NCI-H2081 treated with DMSO at 0.1 percent for 48 hours (cell line): ENCODE results near the gene ZNF273.
"Not testable (repeated sequence)": the region's sequence is repeated elsewhere in the genome, so short reads cannot be mapped to it uniquely, and the experiment has no call there.

Source experiments
- DNase-seq: peaks from one replicate; lab custom pipeline; 2025; lab: John Stamatoyannopoulos, UW

Gene ZNF273

DNA sequence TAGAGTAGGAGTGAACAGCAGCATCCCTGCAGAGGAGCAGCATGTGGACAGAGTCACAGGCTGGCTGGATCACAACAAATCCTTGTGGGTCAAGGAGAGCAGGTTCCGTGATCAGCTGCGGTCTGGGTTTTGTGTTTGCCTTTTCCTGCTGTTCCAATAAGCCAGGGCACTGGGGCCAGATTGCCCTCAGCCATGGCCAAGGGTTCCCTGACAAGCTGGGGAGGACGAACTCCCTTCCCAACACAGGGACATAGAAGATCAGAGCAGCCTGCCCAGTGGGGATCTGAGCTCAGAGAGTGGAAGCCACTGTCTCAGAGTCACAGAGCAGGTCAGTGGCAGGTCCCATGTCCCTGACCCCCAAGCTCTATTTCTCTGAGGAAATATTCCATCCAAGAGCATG, 12.8 kb upstream of the ZNF273 start:
- not testable (repeated sequence) for DNase-seq

DNA sequence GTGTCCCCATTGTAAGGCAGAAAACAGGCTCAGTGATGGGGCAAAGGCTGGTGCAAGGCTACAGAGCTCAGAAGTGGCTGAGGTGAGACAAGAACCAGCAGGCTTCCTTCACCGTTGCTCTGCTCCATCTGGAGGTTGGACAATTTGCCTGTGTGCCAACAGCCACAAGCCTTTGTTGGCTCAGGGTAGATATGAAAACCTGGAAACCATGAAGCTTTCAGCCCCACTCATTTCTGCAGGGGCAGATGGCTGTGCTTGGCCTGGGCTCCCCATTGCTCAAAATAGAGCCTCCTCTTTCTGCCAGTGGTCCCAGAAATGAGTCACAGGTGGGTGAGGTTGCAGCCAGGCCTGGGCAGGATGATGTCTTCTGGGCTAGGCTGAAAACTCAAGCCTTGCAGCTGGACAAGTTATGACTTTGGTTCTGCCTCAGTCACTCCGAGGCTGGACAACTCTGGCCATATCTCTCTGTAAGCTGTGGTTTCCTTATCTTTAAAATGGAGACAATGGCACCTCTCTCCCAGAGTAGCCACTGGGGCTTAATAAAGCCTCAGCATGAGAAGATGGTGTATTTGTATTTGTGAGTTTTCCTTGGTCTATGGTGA, 12.2 kb upstream of the ZNF273 start:
- DNase-seq: no peak

DNA sequence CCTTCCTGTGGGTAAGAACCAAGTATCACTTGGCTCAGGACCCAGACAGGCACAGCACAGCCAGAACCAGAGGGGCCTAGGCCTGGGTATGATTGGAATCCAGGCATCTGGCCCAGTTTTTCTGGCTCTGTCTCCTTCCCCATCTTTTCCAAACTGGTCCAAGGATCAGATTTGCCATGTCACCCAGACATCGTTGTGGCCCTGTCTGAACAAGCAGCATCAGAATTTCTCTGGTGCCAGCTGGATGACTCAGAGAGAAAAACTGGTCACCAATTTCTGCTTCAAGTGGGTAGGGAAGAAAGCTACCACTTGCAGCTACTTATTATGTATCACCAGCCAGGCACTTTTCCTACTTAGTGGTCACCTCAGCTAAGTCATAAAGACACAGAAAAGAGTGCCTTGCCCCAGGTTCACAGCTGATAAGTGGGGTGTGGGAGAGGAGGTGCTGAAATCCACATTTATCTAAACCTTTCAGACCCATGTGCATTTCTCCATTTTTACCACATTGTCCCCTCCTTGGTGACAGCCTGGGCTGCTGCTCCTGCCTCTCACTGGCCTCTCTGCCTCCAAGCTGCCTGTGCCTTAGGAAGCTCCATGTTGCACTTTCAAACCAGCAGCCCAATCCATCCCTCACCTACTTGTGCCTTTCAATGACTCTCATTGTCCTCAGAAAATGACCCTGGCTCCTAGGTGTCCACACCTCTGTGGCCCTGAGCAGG, 11.6 kb upstream of the ZNF273 start:
- not testable (repeated sequence) for DNase-seq

DNA sequence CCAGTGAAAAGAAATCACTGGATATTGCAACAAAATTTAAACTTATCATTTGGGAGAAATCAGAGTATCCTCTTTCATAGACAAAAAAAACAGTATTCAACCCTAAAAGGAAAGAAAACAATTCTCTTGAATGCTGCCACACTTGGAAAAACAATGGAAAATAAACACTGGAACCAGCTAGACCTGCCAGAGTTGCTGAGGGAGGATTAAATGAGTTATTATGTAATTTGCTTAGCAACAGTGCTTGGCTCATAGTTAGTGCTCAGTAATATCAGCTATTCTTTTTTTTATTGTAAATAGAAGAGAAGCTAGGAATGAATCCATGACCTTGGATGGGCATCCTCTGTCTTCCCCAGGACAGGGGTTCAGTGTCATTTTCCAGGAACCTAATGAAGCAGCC, 11.0 kb upstream of the ZNF273 start:
- no peak for DNase-seq

DNA sequence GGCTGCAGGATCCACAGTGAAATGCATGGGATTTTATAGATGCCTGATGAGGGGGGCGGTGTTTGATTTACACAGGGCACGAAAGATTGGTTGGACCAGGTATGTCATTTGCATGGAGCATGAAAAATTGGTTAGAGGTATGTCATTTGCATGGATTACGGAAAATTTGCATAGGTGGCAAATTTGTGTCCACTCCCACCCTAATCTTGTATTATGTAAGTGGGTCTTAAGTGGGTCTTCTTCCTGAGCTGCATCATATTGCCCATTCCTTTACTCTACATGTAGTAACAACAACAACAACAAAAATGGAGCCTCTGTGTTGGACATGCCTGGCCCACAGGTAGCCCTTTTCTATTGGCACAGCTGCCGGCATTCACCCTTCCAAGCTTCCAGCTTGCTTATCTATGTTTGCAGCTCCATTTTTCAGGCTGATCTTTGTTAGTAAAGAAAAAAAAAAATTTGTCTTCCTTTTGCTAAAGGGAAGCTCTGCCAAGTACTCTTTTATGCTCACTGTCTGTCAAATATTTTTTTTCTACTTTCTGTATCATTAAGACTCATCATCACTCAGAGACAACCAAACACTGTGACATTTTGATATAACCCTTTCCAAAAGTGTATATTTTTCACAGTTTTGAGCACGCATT, 10.3 kb upstream of the ZNF273 start:
- DNase-seq: no peak

DNA sequence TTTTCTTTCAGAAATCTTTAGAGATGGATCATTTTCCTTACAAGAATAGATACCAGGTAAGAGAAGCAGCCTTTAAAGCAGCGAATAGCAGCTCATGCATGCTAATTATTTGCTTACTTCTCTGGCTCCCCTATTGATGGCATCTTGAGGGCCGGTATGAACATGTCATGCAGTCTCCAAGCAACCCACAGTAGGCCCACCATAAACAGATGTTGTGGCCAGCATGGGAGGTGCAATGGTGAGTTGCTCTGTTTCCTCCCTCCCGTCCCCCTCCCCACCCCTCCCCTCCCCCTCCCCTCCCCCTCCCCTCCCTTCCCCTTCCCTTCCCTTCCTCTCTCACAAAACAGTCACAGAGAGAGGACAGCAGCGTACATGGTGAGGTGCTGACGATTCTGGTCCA, 9.7 kb upstream of the ZNF273 start:
- DNase-seq: no peak

DNA sequence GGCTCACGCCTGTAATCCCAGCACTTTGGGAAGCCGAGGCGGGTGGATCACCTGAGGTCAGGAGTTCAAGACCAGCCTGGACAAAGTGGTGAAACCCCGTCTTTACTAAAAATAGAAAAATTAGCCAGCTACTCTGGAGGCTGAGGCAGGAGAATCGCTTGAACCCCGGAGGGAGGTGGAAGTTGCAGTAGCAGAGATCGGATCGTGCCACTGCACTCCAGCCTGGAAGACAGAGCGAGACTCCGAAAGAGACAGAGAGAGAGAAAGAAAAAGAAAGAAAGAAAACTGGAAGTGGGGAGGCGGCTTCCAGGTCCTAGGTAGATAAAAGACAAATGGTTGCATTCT, 640 bp upstream of the ZNF273 start:
- DNase-seq: not testable (repeated sequence)

DNA sequence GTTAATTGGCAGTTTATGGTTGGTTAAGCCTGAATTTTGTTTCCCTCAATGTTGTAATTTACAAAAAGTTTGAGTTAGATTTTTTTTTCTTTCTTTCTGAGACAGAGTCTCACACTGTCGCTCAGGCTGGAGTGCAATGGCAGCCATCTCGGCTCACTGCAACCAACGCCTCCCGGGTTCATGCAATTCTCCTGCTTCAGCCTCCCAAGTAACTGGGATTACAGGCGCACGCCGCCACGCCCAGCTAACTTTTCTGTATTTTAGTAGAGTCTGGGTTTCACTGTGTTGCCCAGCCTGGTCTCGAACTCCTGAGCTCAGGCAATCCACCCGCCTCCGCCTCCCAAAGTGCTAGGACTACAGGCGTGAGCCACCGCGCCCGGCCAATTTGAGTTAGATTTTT, 935 bp downstream of the ZNF273 start:
- no peak for DNase-seq

DNA sequence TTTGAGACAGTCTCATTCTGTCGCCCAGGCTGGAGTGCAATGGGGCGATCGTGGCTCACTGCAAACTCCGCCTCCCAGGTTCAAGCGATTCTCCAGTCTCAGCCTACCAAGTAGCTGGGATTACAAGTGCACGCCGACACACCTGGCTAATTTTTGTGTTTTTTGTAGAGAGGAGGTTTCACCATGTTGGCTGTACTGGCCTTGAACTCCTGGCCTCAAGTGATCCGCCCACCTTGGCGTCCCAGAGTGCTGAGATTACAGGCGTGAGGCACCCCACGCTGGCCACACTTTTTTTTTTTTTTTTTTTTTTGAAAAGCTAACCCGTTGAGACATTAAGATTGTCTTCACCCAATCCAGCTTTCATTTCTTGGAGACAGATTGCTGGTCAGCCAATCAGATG, 2.1 kb downstream of the ZNF273 start:
- DNase-seq: no peak

DNA sequence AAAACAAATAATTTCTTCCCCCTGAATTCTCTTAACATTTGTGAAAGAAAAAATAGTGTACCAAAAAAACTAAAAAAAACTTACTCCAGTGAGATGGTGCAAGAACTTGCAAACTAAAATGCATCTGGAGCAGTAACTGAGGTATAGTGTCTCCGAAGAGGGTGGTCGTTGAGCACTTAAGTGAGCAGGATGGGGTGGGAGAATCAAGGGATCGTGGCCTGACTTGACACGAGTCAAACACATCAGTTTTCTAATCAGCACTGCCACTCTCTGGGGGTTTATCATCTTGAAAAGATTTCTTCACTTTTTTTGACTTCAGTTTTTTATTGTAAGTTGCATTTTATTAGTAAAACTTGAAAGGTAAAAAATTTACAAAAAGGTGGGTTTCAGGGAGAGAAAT, 2.5 kb downstream of the ZNF273 start:
- DNase-seq: no peak

DNA sequence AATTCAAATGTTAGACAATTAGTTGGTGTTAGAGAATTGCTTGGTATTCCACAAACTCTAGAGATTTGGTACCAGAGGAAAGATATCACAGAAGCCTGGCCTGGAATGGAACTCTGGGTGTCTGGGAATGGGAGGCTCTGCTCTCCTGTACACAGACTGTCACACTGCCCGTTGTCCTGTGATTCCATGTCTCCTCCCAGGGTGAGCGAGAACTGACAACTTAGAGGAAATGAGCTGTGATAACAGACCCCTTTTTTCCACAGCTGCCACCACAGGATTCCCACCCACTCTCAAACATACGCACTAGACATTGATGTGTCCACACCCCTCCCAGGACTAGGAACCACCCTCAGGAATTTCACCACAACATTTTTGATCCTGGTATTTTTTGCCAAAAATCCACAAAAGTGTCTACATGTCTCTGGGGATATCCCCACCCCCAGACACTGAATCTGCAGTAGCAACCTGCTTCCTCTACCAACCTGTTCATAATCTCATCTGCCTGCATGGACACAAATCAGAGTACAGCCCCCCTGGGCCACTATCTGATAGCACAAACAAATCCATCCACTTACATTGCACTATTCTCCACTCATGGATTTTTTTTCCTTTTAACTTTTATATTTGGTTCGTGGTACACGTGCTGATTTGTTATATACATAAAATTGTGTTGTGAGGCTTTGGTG, 4.7 kb downstream of the ZNF273 start:
- DNase-seq: no peak

DNA sequence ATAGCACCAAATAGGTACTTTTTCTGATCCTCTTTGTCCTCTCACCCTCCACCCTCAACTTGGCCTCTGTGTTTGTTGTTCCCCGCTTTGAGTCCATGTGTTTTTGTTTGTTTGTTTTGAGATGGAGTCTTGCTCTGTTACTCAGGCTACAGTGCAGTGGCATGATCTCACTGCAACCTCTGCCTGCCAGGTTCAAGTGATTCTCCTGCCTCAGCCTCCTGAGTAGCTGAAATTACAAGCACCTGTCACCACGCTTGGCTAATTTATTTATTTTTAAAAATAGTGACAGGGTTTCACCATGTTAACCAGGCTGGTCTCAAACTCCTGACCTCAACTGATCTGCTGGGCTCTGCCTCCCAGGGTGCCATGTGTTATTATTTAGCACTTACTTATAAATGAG, 5.3 kb downstream of the ZNF273 start:
- no peak for DNase-seq

DNA sequence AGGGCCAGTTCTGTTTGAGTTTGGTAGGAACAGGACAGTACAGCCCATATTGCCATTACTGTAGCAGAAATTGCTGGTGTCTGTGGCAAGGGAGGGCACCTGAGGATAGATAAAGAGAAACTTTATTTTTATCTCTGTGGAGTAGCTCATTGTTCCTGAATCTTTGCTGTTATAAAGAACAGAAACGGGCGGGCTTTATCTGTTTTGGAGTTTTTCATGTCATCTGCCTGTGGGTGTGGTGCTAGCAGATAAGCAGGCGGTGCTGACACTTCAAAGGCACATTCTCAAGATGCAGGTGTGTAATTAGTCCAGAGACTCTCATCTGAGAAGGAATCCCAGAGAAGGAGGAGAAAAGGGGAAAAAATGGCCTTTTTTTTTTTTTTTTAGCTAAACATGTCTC, 11.5 kb downstream of the ZNF273 start:
- no peak for DNase-seq

DNA sequence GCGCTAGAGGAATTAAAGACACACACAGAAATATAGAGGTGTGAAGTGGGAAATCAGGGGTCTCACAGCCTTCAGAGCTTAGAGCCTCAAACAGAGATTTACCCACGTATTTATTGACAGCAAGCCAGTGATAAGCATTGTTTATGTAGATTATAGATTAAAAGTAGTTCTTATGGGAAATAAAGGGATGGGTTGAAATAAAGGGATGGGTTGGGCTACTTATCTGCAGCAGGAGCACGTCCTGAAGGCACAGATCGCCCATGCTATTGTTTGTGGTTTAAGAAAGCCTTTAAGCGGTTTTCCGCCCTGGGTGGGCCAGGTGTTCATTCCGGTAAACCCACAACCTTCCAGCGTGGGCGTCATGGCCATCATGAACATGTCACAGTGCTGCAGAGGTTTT, 12.2 kb downstream of the ZNF273 start:
- not testable (repeated sequence) for DNase-seq

DNA sequence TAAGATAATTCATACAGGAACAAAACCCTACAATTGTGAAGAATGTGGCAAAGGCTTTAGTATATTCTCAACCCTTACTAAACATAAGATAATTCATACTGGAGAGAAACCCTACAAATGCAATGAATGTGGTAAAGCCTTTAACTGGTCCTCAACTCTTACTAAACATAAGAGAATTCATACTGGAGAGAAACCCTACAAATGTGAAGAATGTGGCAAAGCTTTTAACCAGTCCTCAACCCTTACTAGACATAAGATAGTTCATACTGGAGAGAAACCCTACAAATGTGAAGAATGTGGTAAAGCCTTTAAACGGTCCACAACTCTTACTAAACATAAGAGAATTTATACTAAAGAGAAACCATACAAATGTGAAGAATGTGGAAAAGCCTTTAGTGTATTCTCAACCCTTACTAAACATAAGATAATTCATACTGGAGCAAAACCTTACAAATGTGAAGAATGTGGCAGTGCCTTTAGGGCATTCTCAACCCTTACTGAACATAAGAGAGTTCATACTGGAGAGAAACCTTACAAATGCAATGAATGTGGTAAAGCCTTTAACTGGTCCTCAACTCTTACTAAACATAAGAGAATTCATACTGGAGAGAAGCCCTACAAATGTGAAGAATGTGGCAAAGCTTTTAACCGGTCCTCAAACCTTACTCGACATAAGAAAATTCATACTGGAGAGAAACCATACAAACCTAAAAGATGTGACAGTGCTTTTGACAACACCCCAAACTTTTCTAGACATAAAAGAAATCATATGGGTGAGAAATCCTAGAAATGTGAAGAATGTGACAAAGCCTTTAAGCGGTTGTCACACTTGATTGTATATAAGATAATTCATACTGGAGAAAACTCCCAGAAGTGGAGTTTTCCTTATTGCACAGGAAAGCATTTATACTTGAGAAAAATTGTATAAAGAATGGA, 25.4 kb downstream of the ZNF273 start:
- DNase-seq: not testable (repeated sequence)

DNA sequence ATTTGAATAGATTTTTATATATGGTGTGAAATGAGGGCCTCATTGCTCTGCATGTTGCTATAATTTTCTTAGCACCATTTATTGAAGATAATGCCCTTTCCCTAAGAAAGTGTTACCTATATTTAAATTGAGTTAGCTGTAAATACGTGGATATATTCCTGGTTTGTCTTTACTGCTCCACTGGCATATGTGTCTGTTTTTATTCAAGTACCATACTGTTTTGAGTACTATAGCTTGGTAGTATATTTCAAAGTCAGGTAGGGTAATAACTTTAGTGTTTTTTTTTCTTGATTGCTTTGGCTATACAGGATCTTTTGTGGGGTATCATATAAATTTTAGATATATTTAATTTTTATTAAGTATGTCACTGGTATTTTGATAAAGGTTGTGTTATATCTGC, 31.4 kb downstream of the ZNF273 start:
- DNase-seq: no peak

DNA sequence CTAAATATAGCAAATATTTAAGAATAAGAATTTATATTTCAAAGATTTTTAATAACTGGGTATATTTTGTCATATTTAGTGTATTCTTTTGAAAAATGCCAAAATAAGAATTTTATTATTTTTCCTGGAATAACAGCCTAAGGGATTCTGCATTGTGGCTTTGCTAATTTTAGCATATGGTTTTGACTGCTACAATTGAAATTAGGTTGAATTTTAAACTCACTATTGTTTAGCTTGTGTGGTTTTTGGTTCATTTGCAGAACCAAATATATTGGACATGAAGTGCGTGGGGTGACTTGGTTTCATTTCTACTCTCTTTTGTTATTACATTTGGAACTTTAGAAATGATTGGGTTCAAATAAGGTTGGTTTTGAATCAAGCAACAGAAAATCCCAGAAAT, 35.5 kb downstream of the ZNF273 start:
- no peak for DNase-seq

DNA sequence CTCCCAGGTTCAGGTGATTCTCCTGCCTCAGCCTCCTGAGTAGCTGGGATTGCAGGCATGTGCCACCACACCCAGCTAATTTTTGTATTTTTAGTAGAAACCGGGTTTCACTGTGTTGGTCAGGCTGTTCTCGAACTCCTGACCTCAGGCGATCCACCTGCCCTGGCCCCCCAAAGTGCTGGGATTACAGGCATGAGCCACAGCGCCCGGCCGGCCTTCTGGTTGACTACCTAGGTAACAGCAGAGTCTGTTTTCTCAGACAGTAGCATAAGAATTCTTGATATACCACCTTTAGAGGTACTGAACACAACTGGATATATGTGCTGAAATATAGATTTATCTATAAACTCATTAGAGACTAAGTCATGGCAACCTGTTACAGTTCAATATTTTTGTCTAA, 36.9 kb downstream of the ZNF273 start:
- DNase-seq: not testable (repeated sequence)

DNA sequence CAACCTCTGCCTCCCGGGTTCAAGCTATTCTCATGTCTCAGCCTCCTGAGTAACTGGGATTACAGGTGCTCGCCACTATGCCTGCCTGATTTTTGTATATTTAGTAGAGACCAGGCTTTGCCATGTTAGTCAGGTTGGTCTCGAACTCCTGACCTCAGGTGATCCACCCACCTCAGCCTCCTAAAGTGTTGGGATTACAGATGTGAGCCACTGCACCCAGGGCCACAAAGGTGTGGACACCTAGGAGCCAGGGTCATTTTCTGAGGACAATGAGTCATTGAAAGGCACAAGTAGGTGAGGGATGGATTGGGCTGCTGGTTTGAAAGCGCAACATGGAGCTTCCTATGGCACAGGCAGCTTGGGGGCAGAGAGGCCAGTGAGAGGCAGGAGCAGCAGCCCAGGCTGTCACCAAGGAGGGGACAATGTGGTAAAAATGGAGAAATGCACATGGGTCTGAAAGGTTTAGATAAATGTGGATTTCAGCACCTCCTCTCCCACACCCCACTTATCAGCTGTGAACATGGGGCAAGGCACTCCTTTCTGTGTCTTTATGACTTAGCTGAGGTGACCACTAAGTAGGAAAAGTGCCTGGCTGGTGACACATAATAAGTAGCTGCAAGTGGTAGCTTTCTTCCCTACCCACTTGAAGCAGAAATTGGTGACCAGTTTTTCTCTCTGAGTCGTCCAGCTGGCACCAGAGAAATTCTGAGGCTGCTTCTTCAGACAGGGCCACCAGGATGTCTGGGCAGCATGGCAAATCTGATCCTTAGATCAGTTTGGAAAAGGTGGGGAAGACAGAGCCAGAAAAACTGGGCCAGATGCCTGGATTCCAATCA, 41.8 kb downstream of the ZNF273 start:
- DNase-seq: not testable (repeated sequence)

DNA sequence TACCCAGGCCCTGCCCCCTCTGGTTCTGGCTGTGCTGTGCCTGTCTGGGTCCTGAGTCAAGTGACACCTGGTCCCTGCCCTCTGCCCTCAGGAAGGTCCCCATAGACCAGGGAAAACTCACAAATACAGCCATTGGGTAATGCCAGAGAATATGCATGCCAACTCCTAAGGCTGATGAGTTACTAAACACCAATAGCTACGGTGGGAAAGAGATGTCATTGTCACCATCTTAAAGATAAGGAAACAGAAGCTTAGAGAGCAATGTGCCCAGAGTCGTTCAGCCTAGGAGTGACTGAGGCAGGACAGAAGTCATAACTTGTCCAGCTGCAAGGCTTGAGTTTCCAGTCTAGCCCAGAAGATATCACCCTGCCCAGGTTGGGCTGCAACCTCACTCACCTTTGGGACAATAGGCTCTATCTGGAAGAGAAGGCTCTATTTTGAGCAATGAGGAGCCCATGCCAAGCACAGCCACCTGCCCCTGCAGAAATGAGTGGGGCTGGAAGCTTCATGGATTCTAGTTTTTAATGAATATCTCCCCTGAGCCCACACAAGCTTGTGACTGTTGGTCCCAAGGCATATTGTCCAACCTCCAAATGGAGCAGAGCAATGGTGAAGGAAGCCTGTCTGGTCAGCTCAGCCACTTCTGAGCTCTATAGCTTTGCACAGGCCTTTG, 42.6 kb downstream of the ZNF273 start:
- DNase-seq: no peak
